ENCODE data around the gene HDC.

GRCh38 chr15:50304836-50305235, 39.3 kb upstream of the HDC start:
- TF ChIP-seq CTCF (IDR thresholded peaks at IDR 0.05): no peak
- TF ChIP-seq YY1 (IDR thresholded peaks at IDR 0.05; ENCODE audit: low read depth): no peak
- no peak for TF ChIP-seq MXI1 (IDR thresholded peaks at IDR 0.05; ENCODE audit: low read depth, low read length)
- TF ChIP-seq TAF1 (IDR thresholded peaks at IDR 0.05; ENCODE audit: borderline replicate concordance, low read depth, low read length): no peak
- no peak for TF ChIP-seq MAX (IDR thresholded peaks at IDR 0.05; ENCODE audit: low read depth)

Measured in SK-N-SH (cell line).